CD4-positive, alpha-beta T cell (primary cell): ENCODE data around the gene TSPAN32. TPM values are rescaled to one million over a fixed set of nuclear protein-coding genes. Genes with fewer than 3 reads are reported as not detected.

ENCODE experiments used
- ATAC-seq: fragments of 200-7000 bp; cut with Tn5 transposase; one replicate; pipeline ENCODE4 v1.10.0; 2022; ENCODE audit warnings: mild to moderate bottlenecking; ENCODE audit not compliant: poor library complexity
- CTCF ChIA-PET: fragments of 350-600 bp; sonication (Branson Sonifier 250); formaldehyde crosslinking; loops from one replicate; lab custom pipeline; 2021; ENCODE audit warnings: antibody characterized with exemption, inconsistent platforms; lab: Charles Lee
- POLR2A ChIA-PET: fragments of 350-600 bp; sonication (Branson Sonifier 250); formaldehyde crosslinking; loops from one replicate; lab custom pipeline; 2021; ENCODE audit warnings: antibody characterized with exemption, inconsistent platforms; lab: Charles Lee
- DNase-seq, 14 experiments: peaks; one replicate each; pipeline ENCODE4 v3.0.0-alpha.2; 2013 to 2020; ENCODE audit warnings: mixed read lengths in 2 of 14
- H3K27ac ChIP-seq, 2 donors: one replicate each; pipeline versions ENCODE4 v1.5.1 to v1.7.0; 2013; ENCODE audit warnings: low read length in 2 of 2, low read depth in 1 of 2, mild to moderate bottlenecking in 1 of 2
- H3K27me3 ChIP-seq, 2 experiments: 1 replicate in 1 of 2; 2 replicates in 1 of 2; pipeline versions ENCODE4 v1.6.1 to v1.7.0; 2013; ENCODE audit warnings: low read length in 2 of 2, control low read depth in 1 of 2, mild to moderate bottlenecking in 1 of 2, moderate library complexity in 1 of 2; ENCODE audit not compliant: insufficient read depth in 2 of 2, control insufficient read depth in 1 of 2
- H3K36me3 ChIP-seq: one replicate; pipeline ENCODE4 v1.6.1; 2013; ENCODE audit warnings: low read length, control low read depth; ENCODE audit not compliant: insufficient read depth
- H3K4me1 ChIP-seq: one replicate; pipeline ENCODE4 v1.6.1; 2013; ENCODE audit warnings: low read length, control low read depth; ENCODE audit not compliant: insufficient read depth
- H3K4me3 ChIP-seq: one replicate; pipeline ENCODE4 v1.5.1; 2013; ENCODE audit warnings: mild to moderate bottlenecking, low read length, moderate library complexity
- H3K9me3 ChIP-seq, 2 experiments: 1 replicate in 1 of 2; 2 replicates in 1 of 2; pipeline versions ENCODE4 v1.6.1 to v1.7.0; 2013; ENCODE audit warnings: low read length in 2 of 2, mild to moderate bottlenecking in 2 of 2, control low read depth in 1 of 2, moderate library complexity in 1 of 2; ENCODE audit not compliant: control insufficient read depth in 1 of 2, insufficient read depth in 1 of 2
- H3K27ac Mint-ChIP-seq: one replicate; pipeline ENCODE4 v1.8.0; 2020; ENCODE audit warnings: mixed read lengths
- H3K27me3 Mint-ChIP-seq: one replicate; pipeline ENCODE4 v1.8.0; 2021; ENCODE audit warnings: mixed read lengths
- H3K36me3 Mint-ChIP-seq: one replicate; pipeline ENCODE4 v1.8.0; 2021; ENCODE audit warnings: low read depth, mixed read lengths
- H3K4me1 Mint-ChIP-seq: one replicate; pipeline ENCODE4 v1.8.0; 2021; ENCODE audit warnings: low read depth, mixed read lengths
- H3K4me3 Mint-ChIP-seq: one replicate; pipeline ENCODE4 v1.8.0; 2020; ENCODE audit warnings: mild to moderate bottlenecking, mixed read lengths
- H3K9me3 Mint-ChIP-seq: one replicate; pipeline ENCODE4 v1.8.0; 2020; ENCODE audit warnings: mixed read lengths
- intact Hi-C, 2 experiments: fragments of 100-400 bp; cut with DNase I in 1 of 2; cut with micrococcal nuclease in 1 of 2; formaldehyde crosslinking; loops; one replicate each; pipeline versions ENCODE4 v1.15.1 to v1.9.0; 2023 to 2025; cut with DNase I, micrococcal nuclease
- total RNA-seq, 174 experiments: library from RNA in 2 of 174; stranded (reverse) in 2 of 174; gene quantifications; one replicate each; pipeline ENCODE4 v1.2.3 and lab custom pipeline; 2021 to 2026
- TF ChIP-seq, protein P1 (sequence below): fragments of 200-600 bp; IDR thresholded peaks from one replicate; pipeline ENCODE4 v1.8.0; 2022; ENCODE audit warnings: antibody characterized with exemption, mild to moderate bottlenecking

Gene TSPAN32
- total RNA-seq, 2 experiments from 2014 or later, result 81.8 TPM

DNA sequence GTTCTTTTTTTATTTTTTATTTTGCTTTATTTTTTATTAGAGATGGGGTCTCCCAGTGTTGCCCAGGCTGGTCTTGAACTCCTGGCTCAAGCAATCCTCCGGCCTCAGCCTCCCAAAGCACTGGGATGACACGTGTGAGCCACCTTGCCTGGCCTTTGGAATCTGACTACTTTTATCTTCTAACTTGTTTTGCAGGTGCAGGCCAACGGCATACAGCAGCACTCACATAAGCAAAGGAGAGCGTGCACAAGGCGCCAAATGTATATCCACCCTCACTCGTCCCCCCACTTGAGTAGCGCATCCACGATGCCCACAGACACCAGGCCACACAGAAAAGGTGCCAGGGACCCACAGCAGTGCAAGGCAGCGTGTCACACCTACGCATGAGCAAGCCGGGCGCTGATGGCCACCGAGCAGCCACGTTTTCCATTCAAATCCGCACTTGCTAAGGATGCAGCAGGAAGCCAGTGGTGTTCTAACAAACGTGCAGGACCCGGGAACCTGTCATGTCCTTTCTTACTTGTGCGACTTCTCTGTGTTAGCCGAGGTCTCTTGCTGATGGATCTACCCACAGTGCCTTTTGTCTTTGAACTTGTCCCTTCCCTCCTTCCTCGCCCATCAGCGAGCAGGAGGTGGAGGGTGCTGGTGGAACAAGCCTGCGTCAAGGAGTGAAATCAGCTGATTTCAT is 37.3 kb upstream of the TSPAN32 start:
- no peaks in the 10 kb centered on the region for H3K9me3 Mint-ChIP-seq
- intact Hi-C loops, result no loop called here
- no peak overlapping the region for H3K4me3 Mint-ChIP-seq
- peaks cover 16% of the 10 kb centered on the region for H3K4me1 Mint-ChIP-seq
- TF ChIP-seq, protein P1, sequence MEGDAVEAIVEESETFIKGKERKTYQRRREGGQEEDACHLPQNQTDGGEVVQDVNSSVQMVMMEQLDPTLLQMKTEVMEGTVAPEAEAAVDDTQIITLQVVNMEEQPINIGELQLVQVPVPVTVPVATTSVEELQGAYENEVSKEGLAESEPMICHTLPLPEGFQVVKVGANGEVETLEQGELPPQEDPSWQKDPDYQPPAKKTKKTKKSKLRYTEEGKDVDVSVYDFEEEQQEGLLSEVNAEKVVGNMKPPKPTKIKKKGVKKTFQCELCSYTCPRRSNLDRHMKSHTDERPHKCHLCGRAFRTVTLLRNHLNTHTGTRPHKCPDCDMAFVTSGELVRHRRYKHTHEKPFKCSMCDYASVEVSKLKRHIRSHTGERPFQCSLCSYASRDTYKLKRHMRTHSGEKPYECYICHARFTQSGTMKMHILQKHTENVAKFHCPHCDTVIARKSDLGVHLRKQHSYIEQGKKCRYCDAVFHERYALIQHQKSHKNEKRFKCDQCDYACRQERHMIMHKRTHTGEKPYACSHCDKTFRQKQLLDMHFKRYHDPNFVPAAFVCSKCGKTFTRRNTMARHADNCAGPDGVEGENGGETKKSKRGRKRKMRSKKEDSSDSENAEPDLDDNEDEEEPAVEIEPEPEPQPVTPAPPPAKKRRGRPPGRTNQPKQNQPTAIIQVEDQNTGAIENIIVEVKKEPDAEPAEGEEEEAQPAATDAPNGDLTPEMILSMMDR, result no peak
- POLR2A ChIA-PET, result no interaction called here
- peaks cover 23% of the 10 kb centered on the region for H3K27me3 Mint-ChIP-seq
- Histone ChIP-seq H3K4me3 (no peak overlapping the region), H3K27me3 (peaks cover 14 to 17% of the 10 kb centered on the region in 2 experiments), H3K9me3 (peaks cover 0 to 3% of the 10 kb centered on the region in 2 experiments), H3K4me1 (peaks cover 37% of the 10 kb centered on the region), H3K36me3 (no peaks in the 10 kb centered on the region), H3K27ac (no peak overlapping the region)
- H3K27ac Mint-ChIP-seq, result no peak overlapping the region
- no peaks in the 10 kb centered on the region for H3K36me3 Mint-ChIP-seq
- ATAC-seq (no peak), DNase-seq (no peak)
- CTCF ChIA-PET, result no interaction called here

DNA sequence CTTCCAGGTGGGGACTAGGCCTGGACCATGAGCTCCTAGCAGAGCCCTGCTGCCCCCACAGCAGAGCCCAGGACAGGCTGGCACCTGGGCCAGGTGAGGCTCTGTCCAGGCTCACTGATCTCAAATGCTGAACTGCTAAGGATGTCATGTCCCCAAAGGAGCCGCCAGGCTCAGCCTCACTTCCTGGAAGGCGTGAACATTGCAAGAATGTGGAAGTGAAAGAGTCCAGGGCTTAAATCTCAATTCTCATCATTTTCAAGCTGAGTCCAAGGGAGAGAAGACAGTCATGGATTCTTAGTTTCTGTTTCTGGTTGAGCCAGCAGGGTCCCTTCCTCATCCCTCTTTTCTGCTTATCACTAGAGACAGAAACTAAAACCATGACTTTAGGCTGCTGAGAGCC is 36.4 kb upstream of the TSPAN32 start:
- POLR2A ChIA-PET, result no interaction called here
- Mint-ChIP-seq H3K4me3 (peak overlapping the region; percentile 49), H3K27ac (no peak overlapping the region), H3K27me3 (peaks cover 23% of the 10 kb centered on the region), H3K36me3 (no peaks in the 10 kb centered on the region), H3K4me1 (peaks cover 16% of the 10 kb centered on the region), H3K9me3 (no peaks in the 10 kb centered on the region)
- peak overlapping the region; percentile 15 for H3K4me3 ChIP-seq
- no peak overlapping the region for H3K27ac ChIP-seq
- H3K9me3 ChIP-seq, result peaks cover 0 to 6% of the 10 kb centered on the region in 2 experiments
- peaks cover 14 to 17% of the 10 kb centered on the region in 2 experiments for H3K27me3 ChIP-seq
- intact Hi-C loops, result no loop called here
- H3K36me3 ChIP-seq, result no peaks in the 10 kb centered on the region
- TF ChIP-seq, protein P1, result no peak
- H3K4me1 ChIP-seq, result peaks cover 42% of the 10 kb centered on the region
- DNase-seq, result peak in 3 of 14 experiments; percentile 49 to 56 (median 52)
- CTCF ChIA-PET, result no interaction called here
- ATAC-seq, result no peak

GRCh38 chr11:2265854-2266585 is 35.8 kb upstream of the TSPAN32 start:
- Histone ChIP-seq H3K4me3 (peak overlapping the region; percentile 15), H3K4me1 (peaks cover 48% of the 10 kb centered on the region), H3K9me3 (peaks cover 0 to 12% of the 10 kb centered on the region in 2 experiments), H3K27ac (no peak overlapping the region), H3K36me3 (no peaks in the 10 kb centered on the region), H3K27me3 (peaks cover 21% of the 10 kb centered on the region in 2 experiments)
- TF ChIP-seq, protein P1, result no peak
- Mint-ChIP-seq H3K4me3 (peak overlapping the region; percentile 66), H3K27me3 (peaks cover 27% of the 10 kb centered on the region), H3K9me3 (no peaks in the 10 kb centered on the region), H3K27ac (no peak overlapping the region), H3K36me3 (no peaks in the 10 kb centered on the region), H3K4me1 (peaks cover 16% of the 10 kb centered on the region)
- ChIA-PET CTCF (no interaction called here), POLR2A (no interaction called here)
- intact Hi-C loops, result no loop called here
- DNase-seq, result peak in 2 of 14 experiments; percentile 17 to 26
- no peak for ATAC-seq
